Kidney (tissue), 14 donors: ENCODE measurements around the gene PCNX2. TPM values are rescaled to one million over a fixed set of nuclear protein-coding genes. Genes with fewer than 3 reads are reported as not detected.

ENCODE experiments used
- DNase-seq, 5 donors: peaks; one replicate each; pipeline ENCODE4 v3.0.0-alpha.2; 2013 to 2020
- FAIRE-seq: peaks from 2 replicates; lab custom pipeline; 2012; peaks lifted over from hg19 to GRCh38; lab: Jason Lieb, UNC
- H3K27ac ChIP-seq, 2 donors: one replicate each; pipeline ENCODE4 v1.7.0; 2013; ENCODE audit warnings: low read depth in 2 of 2, low read length in 2 of 2, inconsistent platforms in 1 of 2
- H3K27me3 ChIP-seq: one replicate; pipeline ENCODE4 v1.7.1; 2013; ENCODE audit warnings: low read length, inconsistent platforms; ENCODE audit not compliant: control insufficient read depth, insufficient read depth
- H3K36me3 ChIP-seq, 3 donors: one replicate each; pipeline versions ENCODE4 v1.7.0 to v1.7.1; 2013; ENCODE audit warnings: low read length in 3 of 3, control low read depth in 1 of 3, inconsistent platforms in 1 of 3; ENCODE audit not compliant: insufficient read depth in 3 of 3, control insufficient read depth in 2 of 3
- H3K4me1 ChIP-seq, 3 donors: one replicate each; pipeline versions ENCODE4 v1.7.0 to v1.7.1; 2013; ENCODE audit warnings: low read length in 3 of 3, inconsistent platforms in 1 of 3, low read depth in 1 of 3; ENCODE audit not compliant: control insufficient read depth in 2 of 3, insufficient read depth in 2 of 3
- H3K4me3 ChIP-seq, 3 donors: one replicate each; pipeline versions ENCODE4 v1.7.0 to v1.8.1; 2013; ENCODE audit warnings: low read length in 3 of 3, control low read depth in 1 of 3, inconsistent platforms in 1 of 3
- H3K9ac ChIP-seq, 3 donors: one replicate each; pipeline versions ENCODE4 v1.7.0 to v1.7.1; 2013; ENCODE audit warnings: low read length in 3 of 3, control low read depth in 1 of 3, inconsistent platforms in 1 of 3
- H3K9me3 ChIP-seq, 3 donors: one replicate each; pipeline versions ENCODE4 v1.7.0 to v1.7.1; 2013; ENCODE audit warnings: low read length in 3 of 3, control low read depth in 1 of 3, inconsistent platforms in 1 of 3; ENCODE audit not compliant: control insufficient read depth in 2 of 3, insufficient read depth in 1 of 3
- CTCF ChIP-seq: IDR thresholded peaks from 3 replicates; pipeline ENCODE4 v1.5.1; 2012; ENCODE audit warnings: mild to moderate bottlenecking, moderate library complexity, borderline replicate concordance; ENCODE audit not compliant: insufficient read depth; ENCODE audit errors: extremely low read depth
- intact Hi-C: fragments of 100-400 bp; cut with DNase I; formaldehyde crosslinking; loops from one replicate; pipeline ENCODE4 v1.11.1; 2022
- polyA plus RNA-seq: library from polyadenylated mRNA; stranded (reverse); fragments of 350-450 nt; fragmentation: Illumina TruSeq; extraction: RNeasy Lipid Tissue Mini Kit (QIAGEN cat#74804); gene quantifications from one replicate; pipeline ENCODE4 v1.2.3, GENCODE V29; 2014; ENCODE audit warnings: low read depth, low replicate concordance; ENCODE audit not compliant: insufficient read depth
- total RNA-seq: library from RNA; stranded (reverse); fragmentation: NEBNext Ultra II Directional; extraction: Animal tissue kit (Norgen Biotek cat#: 25700); gene quantifications from one replicate; pipeline ENCODE4 v1.2.1, GENCODE V29; 2021
- donor health status: control.
- donor health status: control.
- donor health status: control.
- donor health status: control.
- donor health status: control.
- donor health status: DM: yes; HTN: yes; CAD: no.
- donor health status: Normal renal cell carcinoma (clear cell type).

PCNX2 gene
- total and polyA plus RNA-seq, 2 donors from 2014 or later = 5.2 to 29.2 TPM

DNA sequence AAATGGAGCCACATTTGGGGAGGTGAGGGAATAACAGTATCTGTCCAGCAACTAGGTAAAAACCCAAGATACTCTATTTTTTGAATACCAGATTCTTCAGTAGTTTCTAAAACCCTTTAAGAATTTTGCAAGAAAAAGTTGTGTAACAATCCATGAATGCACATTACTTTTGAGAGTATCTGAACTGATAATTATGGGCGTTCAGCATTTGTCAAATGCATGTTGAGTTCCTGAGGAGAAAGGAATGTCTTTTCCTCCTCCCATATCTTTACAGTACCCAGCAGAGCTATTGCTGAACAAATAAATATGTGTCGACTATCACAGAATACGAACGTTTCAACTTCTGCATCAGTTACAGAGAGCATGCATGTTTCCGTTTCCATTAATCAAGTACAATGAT lies 104.5 kb downstream of the PCNX2 start:
- Histone ChIP-seq H3K27me3 (no peaks in the 10 kb centered on the region), H3K9me3 (peaks cover 0 to 8% (median 0%) of the 10 kb centered on the region in 3 donors), H3K4me3 (no peak overlapping the region), H3K36me3 (no peaks in the 10 kb centered on the region), H3K27ac (no peak overlapping the region), H3K9ac (no peak overlapping the region), H3K4me1 (no peaks in the 10 kb centered on the region)
- no peak for DNase-seq
- no peak for FAIRE-seq
- TF ChIP-seq CTCF = no peak
- intact Hi-C loops = no loop called here

GRCh38 chr1:233189526-233189925 lies 106.0 kb downstream of the PCNX2 start:
- FAIRE-seq (no peak), DNase-seq (peak in 3 of 5 donors; percentile 12 to 74 (median 48))
- Histone ChIP-seq H3K27me3 (no peaks in the 10 kb centered on the region), H3K4me3 (no peak overlapping the region), H3K36me3 (no peaks in the 10 kb centered on the region), H3K27ac (no peak overlapping the region), H3K9me3 (no peaks in the 10 kb centered on the region), H3K9ac (no peak overlapping the region), H3K4me1 (no peaks in the 10 kb centered on the region)
- TF ChIP-seq CTCF = no peak
- intact Hi-C loops = no loop called here

DNA sequence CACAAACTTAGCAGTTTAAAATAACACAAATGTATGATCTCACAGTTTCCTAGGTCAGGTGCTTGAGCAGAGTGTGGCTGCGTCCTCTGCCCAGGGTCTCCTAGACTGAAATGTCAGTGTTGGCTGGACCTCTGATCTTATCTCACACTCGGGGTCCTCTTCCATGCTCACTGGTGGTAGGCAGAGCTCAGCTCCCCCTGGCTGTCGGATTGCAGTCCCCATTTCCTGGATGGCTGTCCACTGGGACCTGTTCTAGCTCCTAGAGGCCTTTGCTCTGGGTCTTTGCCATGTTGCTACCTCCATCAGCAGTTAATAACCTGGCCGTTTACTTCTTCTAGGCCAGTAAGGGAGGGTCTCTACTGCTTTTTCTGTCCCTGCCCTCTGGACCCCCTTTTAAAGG lies 107.5 kb downstream of the PCNX2 start:
- Histone ChIP-seq H3K4me1 (no peaks in the 10 kb centered on the region), H3K4me3 (no peak overlapping the region), H3K27me3 (no peaks in the 10 kb centered on the region), H3K9me3 (no peaks in the 10 kb centered on the region), H3K36me3 (no peaks in the 10 kb centered on the region), H3K27ac (no peak overlapping the region), H3K9ac (no peak overlapping the region)
- intact Hi-C loops = no loop called here
- no peak for TF ChIP-seq CTCF
- no peak for DNase-seq
- no peak for FAIRE-seq
